HG02588 (cell line): Measurements from ENCODE around the gene SORD.

Experiments
- ATAC-seq: cut with Tn5 transposase; IDR thresholded peaks from one replicate; pipeline ENCODE4 v1.9.1; 2021; ENCODE audit warnings: mild to moderate bottlenecking, moderate library complexity; ENCODE audit not compliant: unreplicated experiment

SORD gene

DNA sequence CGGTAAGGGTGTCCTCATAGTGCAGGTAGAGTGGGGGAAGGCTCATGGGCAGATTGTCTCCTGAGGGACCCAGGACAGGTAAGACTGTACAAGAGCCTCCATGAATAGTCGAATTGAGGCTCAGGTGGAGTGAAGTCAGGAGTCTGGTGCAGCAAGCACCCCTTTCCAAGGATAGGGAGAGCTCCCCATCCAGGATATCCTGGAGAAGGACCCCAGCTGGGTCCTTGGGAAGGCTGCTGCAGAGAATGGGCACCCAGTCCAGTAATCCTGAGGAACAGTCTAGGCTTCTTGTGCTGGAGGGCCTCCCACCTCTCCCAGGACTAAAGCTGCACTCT, 91.7 kb downstream of the SORD start:
- ATAC-seq: no peak

GRCh38 chr15:45115312-45115820, 92.4 kb downstream of the SORD start:
- no peak for ATAC-seq

DNA sequence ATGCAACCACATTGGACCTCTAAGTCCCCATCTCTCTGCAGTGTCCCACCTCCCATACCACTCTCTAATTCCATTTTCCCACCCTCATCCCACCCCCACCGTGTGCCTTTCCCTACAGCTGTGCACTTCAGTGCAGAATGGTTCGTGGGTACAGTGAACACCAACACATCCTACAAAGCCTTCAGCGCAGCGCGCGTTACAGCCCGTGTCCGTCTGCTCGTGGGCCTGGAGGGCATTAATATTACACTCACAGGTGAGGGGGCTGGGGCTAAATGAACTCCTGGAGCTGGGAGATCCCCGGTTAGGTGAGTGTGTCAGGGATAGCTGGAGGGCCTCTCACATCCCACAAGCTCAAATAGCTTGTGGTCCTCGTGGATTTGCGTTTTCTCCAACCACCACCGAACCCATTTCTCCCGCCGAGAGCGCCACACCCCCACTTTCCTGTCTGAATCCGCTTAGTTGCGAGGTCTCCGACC, 93.0 kb downstream of the SORD start:
- ATAC-seq: no peak

GRCh38 chr15:45116482-45117307, 93.7 kb downstream of the SORD start:
- no peak for ATAC-seq

DNA sequence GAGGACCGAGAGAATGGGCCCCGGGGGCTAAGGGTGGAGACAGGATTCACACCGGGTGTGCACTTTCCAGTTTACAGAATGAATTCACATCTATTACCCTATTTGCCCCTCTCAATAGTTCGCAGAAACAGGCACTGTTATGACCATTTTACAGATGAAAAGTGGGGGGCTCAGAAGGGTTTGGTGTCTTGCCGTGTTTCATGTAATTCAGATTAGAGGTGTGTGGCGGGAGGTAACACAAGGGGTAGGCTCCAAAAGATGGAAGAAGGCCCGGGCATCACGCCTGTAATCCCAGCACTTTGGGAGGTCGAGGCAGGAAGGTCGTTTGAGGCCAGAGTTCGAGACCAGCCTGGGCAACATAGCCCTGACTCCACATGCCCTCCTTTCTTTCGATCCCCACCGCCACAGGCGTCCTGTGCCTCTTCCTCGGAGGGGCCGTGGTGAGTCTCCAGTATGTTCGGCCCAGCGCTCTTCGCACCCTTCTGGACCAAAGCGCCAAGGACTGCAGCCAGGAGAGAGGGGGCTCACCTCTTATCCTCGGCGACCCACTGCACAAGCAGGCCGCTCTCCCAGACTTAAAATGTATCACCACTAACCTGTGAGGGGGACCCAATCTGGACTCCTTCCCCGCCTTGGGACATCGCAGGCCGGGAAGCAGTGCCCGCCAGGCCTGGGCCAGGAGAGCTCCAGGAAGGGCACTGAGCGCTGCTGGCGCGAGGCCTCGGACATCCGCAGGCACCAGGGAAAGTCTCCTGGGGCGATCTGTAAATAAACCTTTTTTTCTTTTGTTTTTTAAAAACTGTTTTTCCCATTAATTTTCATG, 94.5 kb downstream of the SORD start:
- ATAC-seq: no peak

GRCh38 chr15:45118131-45118588, 95.2 kb downstream of the SORD start:
- ATAC-seq: peak; percentile 86

DNA sequence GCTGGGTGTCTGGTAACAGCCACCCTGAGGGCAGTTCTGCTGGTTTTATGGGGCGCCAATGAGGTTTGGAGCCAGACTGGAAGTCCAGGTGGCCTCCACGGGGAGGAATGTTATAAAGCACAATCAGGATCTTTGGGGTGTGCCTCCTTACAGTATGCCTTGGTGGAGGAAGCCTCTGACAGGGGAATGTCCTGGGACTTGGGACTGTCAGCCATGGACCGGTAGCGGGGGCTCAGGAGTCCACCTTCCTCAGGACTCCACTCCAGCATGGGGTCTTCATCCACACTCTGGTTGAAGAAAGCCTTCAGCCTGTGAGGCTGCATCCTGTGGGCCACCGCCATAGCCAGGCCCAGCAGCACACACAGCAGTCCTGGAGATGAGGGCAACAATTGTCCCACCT, 96.0 kb downstream of the SORD start:
- no peak for ATAC-seq

DNA sequence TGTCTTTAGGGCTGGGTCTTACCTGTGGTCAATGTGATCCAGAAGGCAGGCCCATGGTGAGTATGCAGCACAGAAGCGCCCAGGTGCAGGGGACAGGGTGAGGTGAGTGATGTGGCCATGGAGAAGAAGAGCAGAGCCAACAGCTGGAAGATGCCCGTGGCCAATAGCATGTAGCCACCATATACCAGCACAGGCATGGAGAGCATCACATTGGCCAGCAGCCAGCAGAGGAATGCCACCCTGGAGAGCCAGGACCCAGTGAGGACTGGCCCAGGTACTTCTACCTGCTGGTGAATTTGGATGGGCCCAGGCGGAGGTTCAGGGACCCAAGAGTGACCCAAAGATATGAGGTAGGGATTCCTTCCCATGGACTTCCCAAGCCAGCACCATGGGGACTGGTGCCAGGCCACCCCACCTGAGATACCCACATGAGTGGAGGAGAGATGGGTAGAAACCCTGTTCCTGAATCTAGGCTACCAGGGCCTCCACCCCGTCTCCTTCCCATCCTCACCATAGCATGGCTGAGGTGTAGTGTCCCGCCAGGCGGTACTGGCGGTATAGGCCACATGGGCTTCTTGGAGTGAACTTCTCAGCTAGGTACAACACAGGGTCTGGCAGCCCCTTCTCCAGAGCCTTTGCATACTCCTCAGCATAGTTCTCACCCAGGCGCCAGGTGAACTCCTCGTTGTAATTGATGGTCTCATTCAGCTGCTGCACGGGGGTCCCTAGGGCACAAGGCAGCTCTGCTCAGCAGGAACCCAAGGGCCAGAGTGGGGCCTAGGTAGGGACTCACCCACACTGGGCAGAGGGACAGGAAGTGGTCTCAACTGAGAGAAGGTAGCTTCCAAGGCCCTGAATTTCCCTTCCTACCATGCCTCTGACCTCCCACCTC, 97.3 kb downstream of the SORD start:
- ATAC-seq: no peak

- ATAC-seq: peak; percentile 48
These were observed 98.0 kb downstream of the SORD start for GRCh38 chr15:45121020-45121419.

DNA sequence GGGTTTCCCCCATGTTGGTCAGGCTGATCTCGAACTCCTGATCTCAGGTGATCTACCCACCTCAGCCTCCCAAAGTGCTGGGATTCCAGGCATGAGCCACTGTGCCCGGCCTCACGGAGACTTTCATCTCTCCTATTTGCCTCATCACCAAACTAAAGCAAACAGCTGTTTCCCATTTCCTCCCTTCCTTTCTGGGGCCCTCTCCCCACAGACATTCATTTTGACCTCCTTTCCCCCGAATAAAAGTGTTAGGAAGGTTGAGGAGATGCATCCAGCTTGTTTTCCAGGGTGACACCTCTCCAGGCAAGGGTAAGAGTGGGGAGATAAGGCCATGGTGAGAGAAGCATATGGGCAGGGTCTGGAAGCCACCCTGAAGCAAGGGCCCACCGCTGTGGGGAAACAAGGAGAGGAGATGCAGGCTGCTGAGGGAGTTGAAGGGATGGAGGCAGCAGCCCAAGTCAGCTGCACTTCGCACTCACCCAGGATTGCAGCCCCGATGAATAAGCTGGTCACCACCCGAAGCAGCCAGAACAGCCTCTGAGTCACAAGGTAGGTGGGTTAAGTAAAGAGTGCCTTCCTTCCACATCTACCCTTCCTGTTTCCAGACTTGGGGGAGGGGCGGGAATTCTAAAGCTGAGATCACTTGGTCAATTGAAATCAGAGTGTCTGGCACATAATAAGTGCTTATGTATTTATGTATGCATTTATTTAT, 98.9 kb downstream of the SORD start:
- ATAC-seq: no peak

- ATAC-seq: no peak
These were observed 99.7 kb downstream of the SORD start for GRCh38 chr15:45122719-45123118.

DNA sequence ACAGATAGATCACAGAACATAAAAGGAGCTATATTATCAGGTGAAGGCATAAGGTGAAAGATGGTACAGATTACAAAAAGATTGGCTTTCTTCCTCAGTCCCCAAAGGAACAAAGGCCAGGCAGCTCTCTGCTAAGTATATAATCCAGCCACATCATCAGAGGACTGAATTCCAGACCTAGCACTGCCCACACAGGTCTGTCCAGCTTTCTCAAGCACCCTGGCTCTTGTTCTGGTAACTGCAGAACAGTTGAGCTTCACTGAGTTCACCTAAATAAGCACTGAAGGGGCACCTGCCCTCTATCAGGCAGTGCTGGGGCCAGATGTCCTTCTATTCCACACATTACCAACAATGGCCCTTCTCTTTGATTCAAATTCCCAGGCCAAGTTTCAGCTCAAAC, 100.4 kb downstream of the SORD start:
- ATAC-seq: no peak

DNA sequence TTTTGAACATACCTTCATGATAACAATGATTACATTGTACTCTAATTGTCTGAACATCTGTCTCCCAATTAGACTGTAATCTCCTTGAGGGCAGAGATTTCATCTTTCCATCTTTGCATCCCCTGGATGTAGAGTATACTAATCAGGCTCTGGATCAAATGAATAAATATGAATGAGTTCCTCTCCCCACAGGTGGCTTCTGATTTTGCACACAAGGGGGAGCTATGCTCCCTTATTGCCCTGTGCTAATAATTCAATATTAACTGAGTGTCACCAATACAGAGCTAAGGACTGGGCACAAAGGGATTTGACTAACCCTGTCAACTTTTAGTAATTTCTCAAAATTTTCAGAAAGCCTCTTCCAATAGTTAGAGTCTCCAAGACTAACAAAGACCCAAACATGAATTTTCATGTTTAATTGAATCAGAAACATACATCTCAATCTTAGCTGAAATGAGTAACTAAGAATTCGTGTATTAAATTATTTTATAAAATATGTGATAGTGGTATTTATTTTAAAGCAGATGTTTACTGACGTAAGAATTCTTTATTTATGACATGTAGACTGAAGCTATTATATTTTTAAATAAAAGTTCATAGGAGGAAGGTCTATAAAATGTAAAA, 103.7 kb downstream of the SORD start:
- ATAC-seq: no peak
